ENCODE data around the gene FGD2. TPM values are rescaled to one million over a fixed set of nuclear protein-coding genes. Genes with fewer than 3 reads are reported as not detected.

Gene FGD2
- total and polyA plus RNA-seq, 10 of the 15 experiments (the other 5 are each of a cell fraction or from before 2014, with no cell fraction given) = 5.2 to 88.1 (median 33.2) TPM

DNA sequence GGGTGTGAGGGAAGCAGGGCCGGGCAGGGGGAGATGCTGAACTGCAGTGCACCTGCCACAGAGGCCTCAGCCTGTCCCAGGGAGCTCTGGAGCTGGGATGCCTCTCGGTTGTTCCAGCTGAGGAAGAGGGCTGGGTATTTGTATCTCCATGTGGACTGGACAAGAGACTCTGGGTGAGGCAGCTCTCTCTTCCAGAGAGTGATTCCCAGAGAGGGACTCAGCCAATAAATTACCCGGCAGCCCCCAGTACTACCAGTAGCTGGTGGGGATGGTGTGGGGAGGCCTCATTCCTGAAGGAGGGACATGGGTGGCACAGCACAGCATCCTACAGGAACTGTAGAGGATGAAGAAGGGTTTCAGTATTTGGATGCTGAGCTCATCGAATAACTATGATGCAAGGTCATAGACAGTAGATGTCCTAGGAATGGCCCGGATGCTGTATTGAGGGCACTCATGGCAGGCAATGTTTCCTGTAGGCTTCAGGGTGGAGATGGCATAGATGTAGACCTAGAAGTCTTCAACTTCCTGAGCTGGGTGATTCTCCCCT, 1.4 kb downstream of the FGD2 start:
- SMC1A ChIA-PET (ENCODE audit: uncharacterized antibody, unreplicated experiment) = interaction anchor here (0.6 to 4.8 kb wide), 20 partner anchors 11 to 504 kb away, joined by 3 to 58 read pairs (median 4); partner anchors contain the start of genes C6orf89, MTCH1 and PPIL1
- no TSS peak for BruUV-seq (replicated peaks)
- RAD21 ChIA-PET (ENCODE audit: unreplicated experiment) = interaction anchor here (0.8 to 5.1 kb wide), 25 partner anchors 11 to 328 kb away, joined by 3 to 78 read pairs (median 5); partner anchors contain the start of genes C6orf89, CDKN1A, MTCH1 and PIM1
- no peak for FAIRE-seq
- Histone ChIP-seq H2AFZ (ENCODE audit: control insufficient read depth, low read depth, low read length) (no peak overlapping the region), H4K20me1 (ENCODE audit: control insufficient read depth, insufficient read depth) (no peaks in the 10 kb centered on the region), H3K9me3 (replicated peaks; ENCODE audit: control insufficient read depth, insufficient read depth, low read length) (no peaks in the 10 kb centered on the region), H3K4me1 (ENCODE audit: control insufficient read depth, insufficient read depth, low read length) (peaks cover 38% of the 10 kb centered on the region), H3K27me3 (replicated peaks in 1 of 2; ENCODE audit: control insufficient read depth in 2 of 2, insufficient read depth in 2 of 2, low read length in 1 of 2) (no peaks in the 10 kb centered on the region), H3K79me2 (ENCODE audit: control insufficient read depth, insufficient read depth, low read length) (peaks cover 40% of the 10 kb centered on the region), H3K9ac (ENCODE audit: control insufficient read depth, insufficient read depth, low read length) (peak overlapping the region; percentile 91), H3K4me3 (peak overlapping the region; percentile 81), H3K4me2 (ENCODE audit: control insufficient read depth, insufficient read depth) (peak overlapping the region; percentile 95), H3K36me3 (ENCODE audit: control insufficient read depth in 2 of 2, insufficient read depth in 2 of 2, low read length in 1 of 2) (peaks cover 10 to 12% of the 10 kb centered on the region in 2 experiments; a peak in 3 of 4 replicates), H3K27ac (ENCODE audit: control insufficient read depth, insufficient read depth) (peak overlapping the region; percentile 88)
- POLR2A ChIA-PET = interaction anchor here (0.5 to 6.0 kb wide), 9 partner anchors 8 to 382 kb away, joined by 3 to 74 read pairs (median 6); partner anchors contain the start of gene MTCH1
- intact Hi-C loops (cut with micrococcal nuclease; ENCODE audit: unreplicated experiment) = loop anchor here (2.0 kb wide), 1 partner anchor 20 kb away; the partner anchor contains the start of gene MTCH1
- CTCF ChIA-PET = interaction anchor here (0.6 to 7.6 kb wide), 26 partner anchors 12 to 252 kb away, joined by 3 to 109 read pairs (median 6); partner anchors contain the start of genes C6orf89 and MTCH1
- in situ Hi-C loops (cut with MboI) = no loop called here
- ATAC-seq = peak; percentile 4
- WGBS (ENCODE audit: insufficient coverage, insufficient replicate concordance, low lambda C conversion rate, missing lambda C conversion rate) = 0% methylated on average over 5 of the region's 5 CpGs
- no peak for TF ChIP-seq POLR2AphosphoS5 (IDR thresholded peaks at IDR 0.05; ENCODE audit: low read length)
- no peak for TF ChIP-seq ESRRA (IDR thresholded peaks at IDR 0.05; ENCODE audit: low read length)
- TF ChIP-seq, protein P1, sequence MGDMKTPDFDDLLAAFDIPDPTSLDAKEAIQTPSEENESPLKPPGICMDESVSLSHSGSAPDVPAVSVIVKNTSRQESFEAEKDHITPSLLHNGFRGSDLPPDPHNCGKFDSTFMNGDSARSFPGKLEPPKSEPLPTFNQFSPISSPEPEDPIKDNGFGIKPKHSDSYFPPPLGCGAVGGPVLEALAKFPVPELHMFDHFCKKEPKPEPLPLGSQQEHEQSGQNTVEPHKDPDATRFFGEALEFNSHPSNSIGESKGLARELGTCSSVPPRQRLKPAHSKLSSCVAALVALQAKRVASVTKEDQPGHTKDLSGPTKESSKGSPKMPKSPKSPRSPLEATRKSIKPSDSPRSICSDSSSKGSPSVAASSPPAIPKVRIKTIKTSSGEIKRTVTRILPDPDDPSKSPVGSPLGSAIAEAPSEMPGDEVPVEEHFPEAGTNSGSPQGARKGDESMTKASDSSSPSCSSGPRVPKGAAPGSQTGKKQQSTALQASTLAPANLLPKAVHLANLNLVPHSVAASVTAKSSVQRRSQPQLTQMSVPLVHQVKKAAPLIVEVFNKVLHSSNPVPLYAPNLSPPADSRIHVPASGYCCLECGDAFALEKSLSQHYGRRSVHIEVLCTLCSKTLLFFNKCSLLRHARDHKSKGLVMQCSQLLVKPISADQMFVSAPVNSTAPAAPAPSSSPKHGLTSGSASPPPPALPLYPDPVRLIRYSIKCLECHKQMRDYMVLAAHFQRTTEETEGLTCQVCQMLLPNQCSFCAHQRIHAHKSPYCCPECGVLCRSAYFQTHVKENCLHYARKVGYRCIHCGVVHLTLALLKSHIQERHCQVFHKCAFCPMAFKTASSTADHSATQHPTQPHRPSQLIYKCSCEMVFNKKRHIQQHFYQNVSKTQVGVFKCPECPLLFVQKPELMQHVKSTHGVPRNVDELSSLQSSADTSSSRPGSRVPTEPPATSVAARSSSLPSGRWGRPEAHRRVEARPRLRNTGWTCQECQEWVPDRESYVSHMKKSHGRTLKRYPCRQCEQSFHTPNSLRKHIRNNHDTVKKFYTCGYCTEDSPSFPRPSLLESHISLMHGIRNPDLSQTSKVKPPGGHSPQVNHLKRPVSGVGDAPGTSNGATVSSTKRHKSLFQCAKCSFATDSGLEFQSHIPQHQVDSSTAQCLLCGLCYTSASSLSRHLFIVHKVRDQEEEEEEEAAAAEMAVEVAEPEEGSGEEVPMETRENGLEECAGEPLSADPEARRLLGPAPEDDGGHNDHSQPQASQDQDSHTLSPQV (IDR thresholded peaks at IDR 0.05) = no peak
- no peak for TF ChIP-seq SMAD5 (IDR thresholded peaks at IDR 0.05; ENCODE audit: low read depth)
- no peak for TF ChIP-seq ASH2L (IDR thresholded peaks at IDR 0.05; ENCODE audit: borderline replicate concordance, low read depth)
- no peak for DNase-seq (ENCODE audit: low read depth, low spot score)
